Smooth muscle cell (in vitro differentiated cells): ENCODE measurements around the gene GORASP1. TPM values are rescaled to one million over a fixed set of nuclear protein-coding genes. Genes with fewer than 3 reads are reported as not detected.
"Not testable (repeated sequence)": the region's sequence is repeated elsewhere in the genome, so short reads cannot be mapped to it uniquely, and the experiment has no call there.

Source experiments
- DNase-seq: peaks from one replicate; lab custom pipeline; 2025; ENCODE audit not compliant: unreplicated experiment; lab: John Stamatoyannopoulos, UW
- H2AFZ ChIP-seq: fragments of 200-600 bp; sonication (generic); 2 replicates; pipeline ENCODE4 v1.6.0; 2016; ENCODE audit warnings: antibody characterized with exemption, low read depth, mild to moderate bottlenecking
- H3F3A ChIP-seq: fragments of 200-600 bp; sonication (generic); 2 replicates; pipeline ENCODE4 v1.6.0; 2017; ENCODE audit warnings: antibody characterized with exemption, low read depth
- H3K27ac ChIP-seq: fragments of 200-600 bp; sonication (generic); 2 replicates; pipeline ENCODE4 v1.5.1; 2016; ENCODE audit warnings: low read depth, mild to moderate bottlenecking
- H3K27me3 ChIP-seq: fragments of 200-600 bp; sonication (generic); 2 replicates; pipeline ENCODE4 v1.6.1; 2016; ENCODE audit warnings: low read depth, mild to moderate bottlenecking
- H3K36me3 ChIP-seq: fragments of 200-600 bp; sonication (generic); 2 replicates; pipeline ENCODE4 v1.5.1; 2016; ENCODE audit warnings: low read depth
- H3K4me1 ChIP-seq: fragments of 200-600 bp; sonication (generic); 2 replicates; pipeline ENCODE4 v1.5.1; 2016; ENCODE audit warnings: low read depth
- H3K4me2 ChIP-seq: fragments of 200-600 bp; sonication (generic); 2 replicates; pipeline ENCODE4 v1.6.0; 2016; ENCODE audit warnings: mild to moderate bottlenecking
- H3K4me3 ChIP-seq: fragments of 200-600 bp; sonication (generic); 2 replicates; pipeline ENCODE4 v1.5.1; 2016; ENCODE audit warnings: mild to moderate bottlenecking
- H3K79me2 ChIP-seq: fragments of 200-600 bp; sonication (generic); 2 replicates; pipeline ENCODE4 v1.6.0; 2016; ENCODE audit warnings: low read depth, mild to moderate bottlenecking
- H3K9ac ChIP-seq: fragments of 200-600 bp; sonication (generic); 2 replicates; pipeline ENCODE4 v1.6.0; 2016; ENCODE audit warnings: low read depth
- H3K9me3 ChIP-seq: fragments of 200-600 bp; sonication (generic); replicated peaks from 2 replicates; pipeline ENCODE4 v1.5.1; 2016; ENCODE audit warnings: low read depth
- H4K20me1 ChIP-seq: fragments of 200-600 bp; sonication (generic); 2 replicates; pipeline ENCODE4 v1.6.0; 2016; ENCODE audit warnings: low read depth
- WGBS: methylation state at CpG from one replicate; pipeline ENCODE4 v1.1.7; 2016; ENCODE audit warnings: low lambda C conversion rate; 5-methylcytosine and 5-hydroxymethylcytosine counted together
- polyA plus RNA-seq: library from polyadenylated mRNA; unstranded; fragments of >200 nt; fragmentation: Nextera tagmentation; extraction: Ambion mirVana; gene quantifications from 2 replicates; pipeline ENCODE4 v1.2.1, GENCODE V29; 2016
- total RNA-seq: library from RNA; depleted of rRNA; stranded (reverse); fragments of >200 nt; gene quantifications from 2 replicates; pipeline ENCODE4 v1.2.3, GENCODE V29; 2014
- TF ChIP-seq, protein P1 (sequence below): fragments of 200-600 bp; sonication (generic); IDR thresholded peaks from 2 replicates; pipeline ENCODE4 v1.5.1; 2017; ENCODE audit warnings: borderline replicate concordance, mild to moderate bottlenecking, antibody characterized with exemption; ENCODE audit not compliant: insufficient read depth, poor library complexity, severe bottlenecking

Gene GORASP1
- total and polyA plus RNA-seq, 2 experiments from 2014 or later: 29.5 to 41.6 TPM

GRCh38 chr3:39064646-39065045, 42.8 kb downstream of the GORASP1 start:
- Histone ChIP-seq H3K4me3 (no peak overlapping the region), H4K20me1 (peaks cover 60% of the 10 kb centered on the region), H3K79me2 (peaks cover 23% of the 10 kb centered on the region), H3K9me3 (no peaks in the 10 kb centered on the region), H3K27me3 (no peaks in the 10 kb centered on the region), H3K36me3 (no peaks in the 10 kb centered on the region), H3F3A (no peaks in the 10 kb centered on the region), H3K4me2 (no peak overlapping the region), H3K27ac (no peak overlapping the region), H2AFZ (no peak overlapping the region), H3K4me1 (no peaks in the 10 kb centered on the region), H3K9ac (no peak overlapping the region)
- TF ChIP-seq, protein P1, sequence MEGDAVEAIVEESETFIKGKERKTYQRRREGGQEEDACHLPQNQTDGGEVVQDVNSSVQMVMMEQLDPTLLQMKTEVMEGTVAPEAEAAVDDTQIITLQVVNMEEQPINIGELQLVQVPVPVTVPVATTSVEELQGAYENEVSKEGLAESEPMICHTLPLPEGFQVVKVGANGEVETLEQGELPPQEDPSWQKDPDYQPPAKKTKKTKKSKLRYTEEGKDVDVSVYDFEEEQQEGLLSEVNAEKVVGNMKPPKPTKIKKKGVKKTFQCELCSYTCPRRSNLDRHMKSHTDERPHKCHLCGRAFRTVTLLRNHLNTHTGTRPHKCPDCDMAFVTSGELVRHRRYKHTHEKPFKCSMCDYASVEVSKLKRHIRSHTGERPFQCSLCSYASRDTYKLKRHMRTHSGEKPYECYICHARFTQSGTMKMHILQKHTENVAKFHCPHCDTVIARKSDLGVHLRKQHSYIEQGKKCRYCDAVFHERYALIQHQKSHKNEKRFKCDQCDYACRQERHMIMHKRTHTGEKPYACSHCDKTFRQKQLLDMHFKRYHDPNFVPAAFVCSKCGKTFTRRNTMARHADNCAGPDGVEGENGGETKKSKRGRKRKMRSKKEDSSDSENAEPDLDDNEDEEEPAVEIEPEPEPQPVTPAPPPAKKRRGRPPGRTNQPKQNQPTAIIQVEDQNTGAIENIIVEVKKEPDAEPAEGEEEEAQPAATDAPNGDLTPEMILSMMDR: no peak
- DNase-seq: no peak
- WGBS: 100% methylated on average over 1 of the region's 1 CpG

DNA sequence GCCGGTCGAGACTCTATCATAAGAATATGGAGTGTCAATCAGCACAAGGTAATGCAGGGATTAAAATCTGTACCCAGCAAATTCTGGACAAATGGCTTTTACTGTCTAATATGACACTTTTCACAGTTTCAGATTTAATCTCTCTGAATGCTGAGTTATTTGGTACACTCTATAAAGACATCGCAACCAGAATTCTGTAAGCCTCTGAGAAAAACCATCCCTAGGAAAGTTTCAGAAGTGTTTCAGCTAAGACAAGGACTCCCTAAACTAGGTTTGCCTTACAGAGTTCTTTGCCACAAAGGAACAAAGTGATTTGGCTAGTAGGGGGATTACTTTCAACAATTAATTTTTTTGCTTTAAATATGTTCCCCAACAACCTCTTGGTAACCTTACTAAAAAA, 44.3 kb downstream of the GORASP1 start:
- 96% methylated on average over 3 of the region's 3 CpGs for WGBS
- TF ChIP-seq, protein P1: no peak
- Histone ChIP-seq H3K79me2 (peaks cover 38% of the 10 kb centered on the region), H3K9me3 (no peaks in the 10 kb centered on the region), H3K4me3 (no peak overlapping the region), H3K27ac (no peak overlapping the region), H3K9ac (no peak overlapping the region), H3F3A (no peaks in the 10 kb centered on the region), H3K36me3 (no peaks in the 10 kb centered on the region), H4K20me1 (peaks cover 72% of the 10 kb centered on the region), H3K4me1 (no peaks in the 10 kb centered on the region), H3K4me2 (no peak overlapping the region), H2AFZ (no peak overlapping the region), H3K27me3 (no peaks in the 10 kb centered on the region)
- DNase-seq: no peak

DNA sequence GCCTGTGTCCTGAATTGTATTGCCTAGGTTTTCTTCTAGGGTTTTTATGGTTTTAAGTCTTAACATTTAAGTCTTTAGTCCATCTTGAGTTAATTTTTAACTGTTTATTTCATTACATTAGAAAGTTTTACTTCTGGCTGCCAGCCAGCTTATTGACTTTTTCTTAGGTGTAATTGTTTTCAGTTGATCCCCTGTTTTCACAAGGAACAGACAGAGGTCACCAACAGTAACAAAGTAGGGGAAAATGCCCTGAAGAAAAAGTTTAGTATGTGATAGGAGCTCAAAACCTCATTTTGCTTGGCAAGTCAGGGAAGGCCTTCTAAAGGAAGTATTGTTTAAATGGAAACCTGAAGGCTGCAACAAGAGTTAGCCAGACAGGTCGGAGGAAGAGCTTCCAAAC, 45.2 kb downstream of the GORASP1 start:
- no peaks in the 10 kb centered on the region for H3K36me3 ChIP-seq
- H3K4me2 ChIP-seq: no peak overlapping the region
- no peaks in the 10 kb centered on the region for H3K27me3 ChIP-seq
- no peak overlapping the region for H3K4me3 ChIP-seq
- peaks cover 76% of the 10 kb centered on the region for H4K20me1 ChIP-seq
- H3K9ac ChIP-seq: no peak overlapping the region
- 69% methylated on average over 1 of the region's 1 CpG for whole genome bisulfite sequencing
- no peak for DNase-seq
- TF ChIP-seq, protein P1: no peak
- no peak overlapping the region for H2AFZ ChIP-seq
- no peaks in the 10 kb centered on the region for H3K4me1 ChIP-seq
- H3K79me2 ChIP-seq: peaks cover 47% of the 10 kb centered on the region
- H3F3A ChIP-seq: no peaks in the 10 kb centered on the region
- H3K9me3 ChIP-seq: no peaks in the 10 kb centered on the region
- no peak overlapping the region for H3K27ac ChIP-seq

DNA sequence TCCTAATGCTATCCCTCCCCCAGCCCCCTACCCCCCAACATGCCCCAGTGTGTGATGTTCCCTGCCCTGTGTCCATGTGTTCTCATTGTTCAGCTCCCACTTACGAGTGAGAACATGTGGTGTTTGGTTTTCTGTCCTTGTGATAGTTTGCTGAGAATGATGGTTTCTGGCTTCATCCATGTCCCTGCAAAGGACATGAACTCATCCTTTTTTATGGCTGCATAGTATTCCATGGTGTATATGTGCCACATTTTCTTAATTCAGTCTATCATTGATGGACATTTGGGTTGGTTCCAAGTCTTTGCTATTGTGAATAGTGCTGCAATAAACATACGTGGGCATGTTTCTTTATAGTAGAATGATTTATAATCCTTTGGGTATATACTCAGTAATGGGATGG, 46.2 kb downstream of the GORASP1 start:
- not testable (repeated sequence) for H3K9ac ChIP-seq, H3K4me3 ChIP-seq, H3K9me3 ChIP-seq, H3K36me3 ChIP-seq, H3K27me3 ChIP-seq, H2AFZ ChIP-seq, H3K27ac ChIP-seq, H3F3A ChIP-seq, H3K4me1 ChIP-seq, DNase-seq, H3K4me2 ChIP-seq
- Histone ChIP-seq H4K20me1 (peaks cover 76% of the 10 kb centered on the region), H3K79me2 (peaks cover 57% of the 10 kb centered on the region)
- WGBS: 97% methylated on average over 2 of the region's 2 CpGs
